Ishikawa (cell line): Measurements from ENCODE around the gene ZBTB8OS.

Experiments used
- CEBPB ChIP-seq: IDR thresholded peaks from 2 replicates; pipeline ENCODE4 v1.6.1; 2012
- CREB1 ChIP-seq: IDR thresholded peaks from 2 replicates; pipeline ENCODE4 v1.6.1; 2012; ENCODE audit warnings: low read depth
- EGR1 ChIP-seq: IDR thresholded peaks from 2 replicates; pipeline ENCODE4 v1.6.1; 2012
- EP300 ChIP-seq: IDR thresholded peaks from 2 replicates; pipeline ENCODE4 v1.6.1; 2012; ENCODE audit warnings: borderline replicate concordance
- FOXM1 ChIP-seq: IDR thresholded peaks from 2 replicates; pipeline ENCODE4 v1.6.1; 2012; ENCODE audit warnings: low read depth, borderline replicate concordance
- MAX ChIP-seq: IDR thresholded peaks from 2 replicates; pipeline ENCODE4 v1.6.1; 2012
- RAD21 ChIP-seq: IDR thresholded peaks from 2 replicates; pipeline ENCODE4 v1.6.1; 2012; ENCODE audit warnings: low read depth
- REST ChIP-seq: IDR thresholded peaks from 2 replicates; pipeline ENCODE4 v1.6.1; 2012; ENCODE audit warnings: low read depth, mild to moderate bottlenecking
- TAF1 ChIP-seq: IDR thresholded peaks from 2 replicates; pipeline ENCODE4 v1.6.1; 2012; ENCODE audit warnings: low read depth, mild to moderate bottlenecking
- TEAD4 ChIP-seq: IDR thresholded peaks from 2 replicates; pipeline ENCODE4 v1.6.1; 2012
- USF1 ChIP-seq: IDR thresholded peaks from 2 replicates; pipeline ENCODE4 v1.6.1; 2012
- YY1 ChIP-seq: IDR thresholded peaks from 2 replicates; pipeline ENCODE4 v1.6.1; 2012; ENCODE audit warnings: low read depth
- ZBTB7A ChIP-seq: IDR thresholded peaks from 2 replicates; pipeline ENCODE4 v1.6.1; 2012; ENCODE audit warnings: low read depth

- no peak for TF ChIP-seq CREB1
- TF ChIP-seq EP300 = no peak
- no peak for TF ChIP-seq TAF1
- no peak for TF ChIP-seq REST
- no peak for TF ChIP-seq MAX
- TF ChIP-seq FOXM1 = no peak
- no peak for TF ChIP-seq TEAD4
- TF ChIP-seq RAD21 = no peak
- no peak for TF ChIP-seq USF1
- no peak for TF ChIP-seq ZBTB7A
- no peak for TF ChIP-seq EGR1
- no peak for TF ChIP-seq CEBPB
- no peak for TF ChIP-seq YY1
Observed at GRCh38 chr1:32644426-32644825, 5.9 kb downstream of the ZBTB8OS start.
